Caco-2 (cell line): ENCODE results near the gene SGMS1. TPM values are rescaled to one million over a fixed set of nuclear protein-coding genes. Genes with fewer than 3 reads are reported as not detected.
"Not testable (repeated sequence)": the region's sequence is repeated elsewhere in the genome, so short reads cannot be mapped to it uniquely, and the experiment has no call there.

Experiments used
- BruUV-seq: library from RNA; stranded (reverse); fragments of 400-500 nt; replicated peaks from 2 replicates; lab custom pipeline; 2021; lab: Mats Ljungman, UMichigan
- CTCF ChIA-PET: fragments of 300-600 bp; sonication (Branson Sonifier 250); formaldehyde crosslinking; loops from one replicate; lab custom pipeline; 2022; ENCODE audit warnings: antibody characterized with exemption; lab: Charles Lee
- POLR2A ChIA-PET: fragments of 300-600 bp; sonication (Branson Sonifier 250); formaldehyde crosslinking; loops from one replicate; lab custom pipeline; 2022; ENCODE audit warnings: antibody characterized with exemption; lab: Charles Lee
- DNase-seq, 2 experiments: peaks; one replicate each; pipeline versions ENCODE4 v3.0.0 to v3.0.0-alpha.2; 2020 to 2022
- H3K27me3 ChIP-seq: replicated peaks from 2 replicates; pipeline ENCODE4 v1.6.0; 2011; ENCODE audit warnings: low read length; ENCODE audit not compliant: control insufficient read depth, insufficient read depth
- H3K36me3 ChIP-seq: 2 replicates; pipeline ENCODE4 v1.5.1; 2011; ENCODE audit warnings: low read length; ENCODE audit not compliant: control insufficient read depth, insufficient read depth
- H3K4me1 ChIP-seq: fragments of 250-450 bp; sonication (Bioruptor Pico); 2 replicates; pipeline ENCODE4 v1.5.1; 2020; ENCODE audit warnings: mild to moderate bottlenecking
- H3K4me3 ChIP-seq: 2 replicates; pipeline ENCODE4 v1.5.1; 2011; ENCODE audit warnings: low read depth, mild to moderate bottlenecking, control low read depth, low read length
- H3K9me3 ChIP-seq: fragments of 250-450 bp; sonication (Bioruptor Pico); 2 replicates; pipeline ENCODE4 v1.5.1; 2020; ENCODE audit warnings: mild to moderate bottlenecking, moderate library complexity
- H3K27ac Mint-ChIP-seq: one replicate; pipeline ENCODE4 v1.8.0; 2022; ENCODE audit warnings: mixed read lengths; ENCODE audit not compliant: unreplicated experiment
- H3K27me3 Mint-ChIP-seq: one replicate; pipeline ENCODE4 v1.8.0; 2022; ENCODE audit warnings: mixed read lengths; ENCODE audit not compliant: insufficient read depth, unreplicated experiment
- H3K36me3 Mint-ChIP-seq: one replicate; pipeline ENCODE4 v1.8.0; 2022; ENCODE audit warnings: mild to moderate bottlenecking, mixed read lengths; ENCODE audit not compliant: insufficient read depth, unreplicated experiment
- H3K4me1 Mint-ChIP-seq: one replicate; pipeline ENCODE4 v1.8.0; 2022; ENCODE audit warnings: low read depth, mixed read lengths; ENCODE audit not compliant: unreplicated experiment
- H3K4me3 Mint-ChIP-seq: one replicate; pipeline ENCODE4 v1.8.0; 2022; ENCODE audit warnings: mild to moderate bottlenecking, moderate library complexity, mixed read lengths; ENCODE audit not compliant: unreplicated experiment
- H3K9me3 Mint-ChIP-seq: one replicate; pipeline ENCODE4 v1.8.0; 2022; ENCODE audit warnings: mixed read lengths; ENCODE audit not compliant: unreplicated experiment
- CTCF ChIP-seq, 2 experiments: fragments of 200-600 bp in 1 of 2; IDR thresholded peaks; 1 replicate in 1 of 2; 2 replicates in 1 of 2; pipeline versions ENCODE4 v1.5.1 to v1.8.0; 2011 to 2022; ENCODE audit warnings: antibody characterized with exemption in 1 of 2, control low read depth in 1 of 2, inconsistent platforms in 1 of 2, low read depth in 1 of 2, low read length in 1 of 2, mild to moderate bottlenecking in 1 of 2, moderate library complexity in 1 of 2; ENCODE audit not compliant: insufficient read depth in 1 of 2, severe bottlenecking in 1 of 2, unreplicated experiment in 1 of 2
- intact Hi-C: fragments of 100-400 bp; cut with micrococcal nuclease; formaldehyde crosslinking; loops from one replicate; pipeline ENCODE4 v1.10.0; 2022; ENCODE audit not compliant: unreplicated experiment
- total RNA-seq: library from RNA; stranded (reverse); gene quantifications from 2 replicates; pipeline ENCODE4 v1.2.3, GENCODE V29; 2022

SGMS1 gene
- total RNA-seq, 1 experiment from 2014 or later: 30.5 TPM

GRCh38 chr10:50272531-50272930 is 351.2 kb downstream of the SGMS1 start:
- Mint-ChIP-seq H3K36me3 (no peaks in the 10 kb centered on the region), H3K27ac (no peak overlapping the region), H3K4me3 (no peak overlapping the region), H3K9me3 (no peaks in the 10 kb centered on the region), H3K4me1 (no peaks in the 10 kb centered on the region), H3K27me3 (peaks cover 12% of the 10 kb centered on the region)
- intact Hi-C loops: loop anchor here (10.0 kb wide), 1 partner anchor 128 kb away; no protein-coding TSS in a partner anchor
- Histone ChIP-seq H3K36me3 (no peaks in the 10 kb centered on the region), H3K4me3 (no peak overlapping the region), H3K9me3 (no peaks in the 10 kb centered on the region), H3K4me1 (no peaks in the 10 kb centered on the region), H3K27me3 (peaks cover 4% of the 10 kb centered on the region; the same call in 1 of the 2 replicates)
- TF ChIP-seq CTCF (IDR thresholded peaks at IDR 0.05; ENCODE audit: insufficient read depth in 1 of 2, low read depth in 1 of 2, low read length in 1 of 2, severe bottlenecking in 1 of 2, unreplicated experiment in 1 of 2): no peak
- no TSS peak for BruUV-seq
- no peak for DNase-seq
- ChIA-PET CTCF (no interaction called here), POLR2A (no interaction called here)

GRCh38 chr10:50271564-50272250 is 352.0 kb downstream of the SGMS1 start:
- no TSS peak for BruUV-seq
- no peaks in the 10 kb centered on the region for H3K9me3 ChIP-seq
- H3K36me3 ChIP-seq: no peaks in the 10 kb centered on the region
- H3K4me1 ChIP-seq: no peaks in the 10 kb centered on the region
- Mint-ChIP-seq H3K27me3 (peaks cover 11% of the 10 kb centered on the region), H3K4me1 (no peaks in the 10 kb centered on the region), H3K36me3 (no peaks in the 10 kb centered on the region), H3K4me3 (no peak overlapping the region), H3K27ac (no peak overlapping the region), H3K9me3 (no peaks in the 10 kb centered on the region)
- peaks cover 4% of the 10 kb centered on the region; the same call in 1 of the 2 replicates for H3K27me3 ChIP-seq
- DNase-seq: no peak
- ChIA-PET CTCF (no interaction called here), POLR2A (no interaction called here)
- H3K4me3 ChIP-seq: no peak overlapping the region
- intact Hi-C loops: loop anchor here (10.0 kb wide), 1 partner anchor 127 kb away; no protein-coding TSS in a partner anchor
- TF ChIP-seq CTCF (IDR thresholded peaks at IDR 0.05; ENCODE audit: insufficient read depth in 1 of 2, low read depth in 1 of 2, low read length in 1 of 2, severe bottlenecking in 1 of 2, unreplicated experiment in 1 of 2): peak in 1 of 2 experiments; percentile 29

GRCh38 chr10:50267877-50268276 is 355.9 kb downstream of the SGMS1 start:
- H3K4me3 Mint-ChIP-seq, H3K4me3 ChIP-seq, POLR2A ChIA-PET, CTCF ChIA-PET, H3K9me3 ChIP-seq, H3K9me3 Mint-ChIP-seq, H3K27me3 ChIP-seq, H3K27me3 Mint-ChIP-seq, H3K36me3 ChIP-seq, H3K4me1 ChIP-seq, H3K27ac Mint-ChIP-seq, H3K4me1 Mint-ChIP-seq, BruUV-seq, H3K36me3 Mint-ChIP-seq, intact Hi-C loops, DNase-seq: not testable (repeated sequence)

GRCh38 chr10:50262625-50263024 is 361.1 kb downstream of the SGMS1 start:
- H3K27me3 Mint-ChIP-seq, H3K27me3 ChIP-seq, DNase-seq, BruUV-seq, intact Hi-C loops, H3K36me3 Mint-ChIP-seq, H3K27ac Mint-ChIP-seq, H3K9me3 ChIP-seq, H3K4me3 Mint-ChIP-seq, H3K4me1 Mint-ChIP-seq, H3K4me3 ChIP-seq, H3K36me3 ChIP-seq, POLR2A ChIA-PET: not testable (repeated sequence)
- peaks cover 22% of the 10 kb centered on the region for H3K9me3 Mint-ChIP-seq
- CTCF ChIA-PET: interaction anchor here (1.2 kb wide), 1 partner anchor 13 kb away, joined by 3 read pairs; no protein-coding TSS in a partner anchor
- H3K4me1 ChIP-seq: peaks cover 18% of the 10 kb centered on the region
